ENCODE measurements around the gene NHLRC1.
"Not testable (repeated sequence)": the region's sequence is repeated elsewhere in the genome, so short reads cannot be mapped to it uniquely, and the experiment has no call there.

The NHLRC1 gene

DNA sequence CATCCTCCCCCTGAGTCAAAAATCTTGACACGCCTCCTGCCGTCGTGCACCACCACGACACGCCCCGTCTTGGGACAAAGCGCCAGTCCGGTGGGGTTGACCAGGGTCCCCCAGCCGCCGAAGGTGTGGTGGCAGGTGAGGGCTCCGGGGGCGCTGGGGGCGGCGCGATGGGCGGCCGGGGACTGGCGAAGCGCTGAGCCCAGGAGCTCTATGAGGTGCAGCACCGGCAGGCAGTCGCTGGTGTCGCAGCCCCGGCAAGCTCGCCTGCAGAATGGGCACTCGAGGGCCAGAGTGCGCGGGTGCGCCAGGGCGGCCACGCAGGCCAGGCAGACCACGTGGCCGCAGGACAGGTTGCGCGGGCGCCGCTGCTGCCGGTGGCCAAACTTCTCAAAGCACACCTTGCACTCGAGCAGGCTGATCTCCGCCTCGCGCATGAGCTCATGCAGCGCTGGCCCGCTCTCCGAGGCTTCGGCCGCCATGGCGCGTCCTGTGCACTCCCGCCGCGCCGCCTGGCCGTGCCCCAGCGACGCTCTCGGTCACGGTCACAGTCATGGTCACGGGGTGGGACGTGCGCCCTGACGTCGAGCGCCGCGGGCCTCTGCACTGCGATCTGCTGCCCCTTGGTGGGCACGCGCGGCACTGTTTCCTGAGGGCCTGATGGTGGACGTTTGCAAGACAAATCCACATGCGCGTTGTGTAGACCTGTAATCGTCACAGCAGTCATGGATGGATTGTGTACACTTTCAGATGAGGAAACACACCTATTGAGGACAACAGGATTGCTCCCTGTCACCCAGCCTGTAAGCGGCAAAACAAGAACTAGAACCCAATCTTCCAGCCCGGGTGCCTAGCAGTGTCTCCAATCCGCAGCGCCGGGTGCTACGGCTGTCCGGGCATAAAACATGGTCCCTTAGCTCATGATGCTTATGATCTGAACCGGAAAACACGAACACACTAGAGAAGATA, at the start of gene NHLRC1:
Gene NHLRC1 (minus strand): TSS at position 550 of the 966 bp plus-strand sequence. CDS start 71 bp downstream, at position 479.
- no peak for FAIRE-seq

DNA sequence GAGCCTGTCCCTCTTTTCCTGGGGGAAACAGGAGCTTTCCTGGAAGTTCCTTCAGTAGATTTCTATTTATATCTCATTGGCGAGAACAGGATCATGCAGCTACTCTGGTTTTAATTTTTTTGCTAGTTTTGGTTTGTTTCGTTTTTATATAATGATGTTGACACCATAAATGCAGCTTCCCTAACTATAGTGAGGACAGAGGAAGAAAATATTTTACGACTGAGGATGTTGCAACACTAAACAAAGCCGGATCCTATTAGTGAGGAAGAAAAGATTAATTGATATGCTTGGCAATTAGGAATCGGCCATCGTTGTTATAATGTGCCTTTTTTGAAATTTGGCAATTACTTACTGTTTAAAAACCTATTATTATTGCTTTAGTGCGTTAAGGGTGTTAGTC, 49.4 kb upstream of the NHLRC1 start:
- FAIRE-seq: no peak

DNA sequence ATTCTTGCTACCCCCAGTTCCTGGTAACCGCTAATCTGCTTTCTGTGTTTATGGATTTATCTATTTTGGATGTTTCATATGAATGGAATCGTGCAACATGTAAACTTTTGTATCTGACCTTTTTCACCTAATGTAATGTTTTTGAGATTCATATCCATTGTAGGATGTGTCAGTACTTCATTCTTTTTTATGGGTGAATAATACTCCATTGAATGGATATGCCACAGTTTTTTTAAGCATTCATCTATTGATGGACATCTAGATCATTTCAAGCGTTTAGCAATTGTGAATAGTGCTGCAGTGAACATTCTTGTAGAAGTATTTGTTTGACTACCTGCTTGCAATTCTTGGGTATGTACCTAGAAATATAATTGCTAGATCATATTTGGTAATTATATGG, 45.8 kb upstream of the NHLRC1 start:
- FAIRE-seq: no peak

DNA sequence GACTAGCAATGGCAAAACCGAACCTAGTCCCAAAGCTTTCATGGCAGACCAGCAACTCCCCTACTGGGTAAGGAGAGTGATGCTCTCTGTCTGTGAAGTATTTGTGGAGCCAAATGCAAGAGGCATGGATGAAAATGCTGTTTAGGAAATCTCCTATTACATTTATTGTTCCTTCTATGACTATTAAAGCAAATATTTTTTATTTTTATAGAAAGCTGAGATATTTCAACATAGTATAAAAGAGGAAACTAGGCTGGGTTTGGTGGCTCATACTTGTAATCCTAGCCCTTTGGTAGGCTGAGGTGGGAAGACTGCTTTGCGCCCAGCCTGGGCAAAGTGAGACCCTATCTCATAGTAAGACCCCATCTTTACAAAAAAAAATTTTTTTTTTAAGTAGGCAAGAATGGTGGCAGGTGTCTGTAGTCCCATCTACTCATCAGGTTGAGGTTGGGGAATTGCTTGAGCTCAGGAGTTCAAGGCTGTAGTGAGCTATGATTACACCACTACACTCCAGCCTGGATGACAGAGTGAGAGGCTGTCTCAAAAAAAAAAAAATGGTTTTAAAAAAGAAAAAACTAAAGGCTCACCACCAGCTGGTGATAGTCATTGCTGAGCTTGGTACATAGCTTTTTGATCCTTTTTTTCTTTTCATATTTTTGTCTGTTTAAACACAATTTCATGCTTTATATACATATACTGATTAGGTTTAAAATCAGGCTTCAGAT, 44.0 kb upstream of the NHLRC1 start:
- FAIRE-seq: no peak

DNA sequence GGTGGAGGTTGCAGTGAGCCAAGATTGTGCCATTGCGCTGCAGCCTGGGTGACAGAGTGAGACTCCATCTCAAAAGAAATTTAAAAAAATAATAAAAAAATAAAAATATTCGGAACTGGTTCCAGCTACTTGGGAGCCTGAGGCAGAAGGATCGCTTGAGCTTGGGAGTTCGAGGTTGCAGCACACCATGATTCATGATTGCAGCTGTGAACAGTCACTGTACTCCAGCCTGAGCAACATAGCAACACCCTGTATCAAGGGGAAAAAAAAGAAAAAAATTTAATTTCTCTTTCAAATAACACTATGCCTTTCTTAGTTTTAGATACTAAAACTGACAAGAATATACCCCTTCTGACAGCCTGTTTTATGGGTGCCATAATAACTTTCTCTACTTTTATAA, 43.3 kb upstream of the NHLRC1 start:
- FAIRE-seq: no peak

DNA sequence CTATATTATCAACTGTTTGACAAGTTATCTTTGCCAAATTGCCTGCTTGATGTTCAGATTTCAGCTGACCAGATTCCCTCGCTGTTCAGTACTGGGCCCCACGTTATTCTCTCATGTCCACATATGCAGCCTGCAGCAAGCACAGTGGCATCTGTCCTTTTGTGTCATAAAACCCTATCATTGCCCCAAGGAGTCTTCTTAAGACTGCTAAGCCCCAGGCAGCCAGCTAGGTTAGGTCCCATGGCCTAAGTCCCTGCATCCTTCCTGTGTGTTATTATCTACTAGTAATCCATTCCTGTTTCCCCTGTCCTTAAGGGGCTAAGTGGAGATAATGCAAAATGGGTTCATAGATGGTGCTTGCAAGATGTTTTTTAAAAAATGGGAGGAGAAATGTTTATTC, 39.9 kb upstream of the NHLRC1 start:
- no peak for FAIRE-seq

DNA sequence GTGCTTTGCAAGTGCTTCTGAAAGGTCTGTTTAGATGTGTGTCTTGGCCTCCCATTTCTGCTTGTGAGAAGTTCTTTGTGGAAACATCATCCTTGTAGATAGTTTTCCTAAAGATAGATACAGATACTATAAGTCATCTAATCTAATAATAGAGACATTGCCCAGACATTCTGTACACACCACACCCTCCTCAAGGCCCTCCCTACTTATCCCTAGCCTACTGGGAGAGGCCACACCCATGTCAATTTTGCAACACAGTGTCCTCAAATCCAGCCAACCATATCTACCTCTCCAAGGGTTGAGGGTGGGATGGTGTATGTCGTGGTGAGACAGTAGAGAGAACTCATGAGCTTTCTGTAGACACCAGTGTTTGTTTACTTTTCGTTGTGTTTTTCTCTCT, 39.0 kb upstream of the NHLRC1 start:
- FAIRE-seq: no peak

DNA sequence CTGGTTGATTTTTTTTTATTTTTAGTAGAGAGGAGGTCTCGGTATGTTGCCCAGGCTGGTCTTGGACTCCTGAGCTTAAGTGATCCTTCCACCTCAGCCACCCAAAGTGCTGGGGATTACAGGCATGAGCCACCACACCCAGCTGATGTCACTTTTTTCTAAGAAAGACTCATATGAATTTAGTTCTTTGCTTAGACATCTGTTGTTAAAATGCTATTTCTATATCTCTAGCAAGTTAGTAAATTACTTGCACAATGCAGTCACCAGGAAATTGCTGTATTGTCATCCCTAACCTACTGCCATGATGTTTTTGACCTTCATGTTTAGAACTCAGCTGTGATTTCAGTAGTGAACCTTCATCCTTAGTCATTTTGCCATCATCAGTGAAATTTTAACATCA, 38.4 kb upstream of the NHLRC1 start:
- no peak for FAIRE-seq

DNA sequence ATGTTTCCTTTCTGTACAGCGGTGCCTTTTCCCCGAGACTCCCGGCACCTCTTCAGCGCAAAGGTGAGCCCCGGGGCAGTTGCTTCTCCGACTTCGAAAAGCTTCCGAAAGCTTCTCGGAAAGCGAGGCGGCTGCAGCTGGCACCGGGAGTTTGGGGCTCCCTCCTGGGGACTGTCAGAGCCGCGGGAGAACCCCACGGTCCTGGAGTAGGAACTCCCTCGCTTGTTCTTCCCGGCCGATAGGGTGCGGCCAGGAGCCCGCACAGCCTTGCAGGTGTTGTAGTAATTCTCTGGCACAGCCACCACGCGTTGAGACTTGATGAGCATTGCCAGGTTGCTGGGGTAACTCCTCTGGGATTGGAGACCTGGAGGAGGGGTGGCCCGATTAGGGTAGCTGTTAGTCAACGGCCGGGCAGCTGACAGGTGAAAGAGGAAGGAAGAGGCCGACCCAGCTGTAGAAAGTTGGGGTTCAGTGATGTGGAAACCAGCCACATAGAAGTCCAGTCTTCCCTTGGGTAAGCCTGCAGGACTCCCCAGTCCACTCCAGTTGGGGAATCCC, 33.5 kb upstream of the NHLRC1 start:
- FAIRE-seq: no peak

DNA sequence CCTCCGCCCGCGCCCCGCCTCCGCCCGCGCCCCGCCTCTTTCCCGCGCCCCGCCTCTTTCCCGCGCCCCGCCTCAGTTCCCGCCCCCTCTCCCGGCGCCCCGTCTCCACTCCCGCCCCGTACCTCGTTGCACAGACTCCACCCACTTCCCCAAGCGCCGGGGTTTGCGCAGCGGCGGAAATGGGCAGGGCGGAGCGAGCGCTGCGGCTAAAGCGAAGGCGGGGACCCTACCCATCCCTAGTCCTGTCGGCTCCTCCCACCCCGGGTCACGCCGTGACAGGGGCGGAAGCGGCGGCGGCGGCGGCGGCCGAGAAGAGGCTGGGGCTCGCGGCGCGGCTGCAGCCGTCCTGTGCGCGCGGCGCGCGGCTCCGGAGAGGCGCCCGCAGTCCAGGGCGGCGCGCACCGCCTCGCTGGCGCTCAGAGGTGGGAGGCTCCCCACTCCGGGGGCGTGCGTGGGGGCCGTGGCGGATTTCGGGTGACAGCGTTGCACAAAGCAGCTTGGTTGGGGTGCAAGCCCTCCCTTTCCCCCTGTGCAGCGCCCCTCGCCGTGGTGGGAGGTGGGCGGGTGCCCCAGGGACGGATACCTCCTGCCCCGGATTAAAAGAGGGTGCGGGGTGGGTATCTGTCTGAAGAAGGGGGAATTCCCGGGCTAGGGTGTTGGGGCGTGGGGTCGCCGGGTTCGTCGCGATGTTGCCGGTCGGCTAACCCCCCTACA, 32.8 kb upstream of the NHLRC1 start, which contains the start of gene KDM1B:
Gene KDM1B (plus strand): TSS at position 273 of the 714 bp plus-strand sequence. CDS start 4,474 bp downstream, outside the sequence.
- FAIRE-seq: no peak

DNA sequence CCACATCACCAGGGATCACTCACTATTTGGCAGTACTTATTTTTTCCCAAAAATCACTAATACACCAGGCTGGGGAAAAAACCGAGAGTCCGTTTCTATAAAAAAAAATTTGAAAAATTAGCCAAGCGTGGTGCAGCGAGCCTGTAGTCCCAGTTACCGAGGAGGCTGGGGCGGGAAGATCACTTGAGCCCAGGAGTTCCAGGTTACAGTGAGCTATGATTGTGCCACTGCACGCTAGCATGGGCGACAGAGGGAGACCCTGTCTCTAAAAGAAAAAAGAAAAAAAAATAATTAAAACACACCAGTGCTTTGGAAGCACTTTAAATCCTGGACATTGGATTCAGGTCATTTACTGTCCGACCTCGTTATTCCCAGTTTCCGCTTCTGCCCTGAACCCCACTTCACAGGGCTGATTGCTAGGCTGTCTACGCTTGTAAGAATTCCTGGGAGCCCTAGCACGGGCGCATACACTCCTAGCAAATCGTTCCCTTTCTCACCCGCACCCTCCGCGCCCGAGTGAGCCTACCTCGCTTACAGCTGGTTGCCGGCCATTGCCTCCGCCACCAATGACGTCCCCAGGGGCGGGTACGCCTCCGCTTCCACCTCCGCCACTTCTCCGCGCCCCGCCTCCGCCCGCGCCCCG, 32.2 kb upstream of the NHLRC1 start, which contains the start of gene TPMT:
Gene TPMT (minus strand): TSS at position 571 of the 643 bp plus-strand sequence. CDS start 5,950 bp downstream, outside the sequence.
- no peak for FAIRE-seq

DNA sequence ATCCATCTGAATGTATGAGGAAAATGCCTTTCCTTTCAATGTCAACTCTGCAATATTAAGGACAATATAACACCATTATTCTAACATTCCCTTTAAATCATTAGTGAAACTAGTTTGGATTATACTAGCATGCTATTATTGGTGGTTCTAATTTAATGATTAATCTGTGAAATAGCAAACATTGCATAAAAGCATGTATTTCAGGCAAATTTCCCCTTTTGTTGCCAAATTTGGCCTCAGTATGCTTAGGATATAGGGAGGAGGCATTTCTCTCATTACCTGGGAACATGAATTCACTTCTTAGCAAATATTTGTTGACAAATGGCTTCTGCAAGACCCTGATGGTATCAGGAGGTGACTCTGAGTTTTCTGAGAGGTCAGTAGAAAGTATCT, 30.8 kb upstream of the NHLRC1 start:
- FAIRE-seq: no peak

DNA sequence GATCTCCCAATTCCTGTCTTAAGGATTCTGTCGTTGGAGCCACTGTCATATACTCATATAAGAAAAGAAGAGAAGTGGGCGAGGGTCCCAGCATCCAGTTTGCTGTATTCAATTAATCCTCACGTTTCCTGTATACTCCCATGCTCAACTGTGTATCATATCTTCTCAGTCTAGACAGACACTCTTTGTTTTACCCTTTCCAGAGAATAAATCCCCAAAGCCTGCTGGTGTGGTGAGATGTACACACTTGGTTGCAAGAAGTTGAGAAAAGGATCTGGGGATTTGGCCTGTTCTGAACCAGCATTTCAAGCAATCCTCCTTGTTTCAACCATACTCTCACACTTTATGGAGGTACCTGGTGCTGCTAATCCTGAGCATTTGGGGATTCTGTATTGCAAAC, 29.3 kb upstream of the NHLRC1 start:
- FAIRE-seq: no peak

DNA sequence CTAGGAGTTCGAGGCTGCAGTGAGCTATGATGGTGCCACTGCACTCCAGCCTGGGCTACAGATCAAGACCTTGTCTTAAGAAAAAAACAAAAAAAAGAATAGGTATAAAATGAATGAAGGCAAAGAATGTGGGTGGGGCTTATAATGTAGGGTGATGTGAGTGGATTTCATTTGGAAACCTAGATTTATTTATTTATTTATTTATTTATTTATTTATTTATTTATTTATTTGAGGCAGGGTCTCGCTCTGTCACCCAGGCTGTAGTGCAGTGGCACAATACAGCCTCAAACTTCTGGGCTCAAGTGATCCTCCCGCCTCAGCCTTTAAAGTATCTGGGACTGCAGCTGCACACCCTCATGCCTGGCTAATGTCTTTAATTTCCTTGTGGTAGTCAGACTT, 28.9 kb upstream of the NHLRC1 start:
- FAIRE-seq: not testable (repeated sequence)

DNA sequence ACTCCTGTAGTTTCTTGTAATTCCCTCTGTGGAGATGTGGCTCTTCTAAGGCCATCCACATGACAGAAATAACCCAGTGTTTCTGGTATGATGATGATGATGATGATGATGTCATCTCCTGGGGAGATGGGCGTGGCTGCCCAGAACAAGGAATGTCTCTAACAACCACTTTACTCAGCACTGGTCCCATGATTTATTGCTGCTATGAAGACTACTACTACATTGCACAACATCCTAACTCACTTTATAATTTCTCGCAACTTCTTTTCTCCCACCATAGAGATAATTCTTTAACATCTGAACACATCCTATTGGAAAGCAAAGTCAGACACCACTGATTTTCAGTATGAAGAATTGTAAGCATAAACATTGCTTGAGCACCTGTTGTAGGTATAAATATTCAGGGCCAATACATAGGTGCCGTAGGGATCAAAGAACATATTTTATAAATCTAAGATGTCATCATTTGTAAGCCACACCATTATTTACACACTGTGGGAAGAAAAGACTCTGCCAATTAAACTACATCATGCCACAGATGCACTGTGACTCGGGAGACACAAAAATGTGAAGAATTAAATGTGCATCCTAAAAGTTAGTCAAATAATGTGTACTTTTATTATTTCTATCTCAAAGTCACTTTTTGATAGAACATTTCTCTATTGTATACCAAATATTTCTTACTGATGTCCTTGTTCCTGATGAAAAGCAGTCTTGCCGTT, 26.0 kb upstream of the NHLRC1 start:
- no peak for FAIRE-seq

DNA sequence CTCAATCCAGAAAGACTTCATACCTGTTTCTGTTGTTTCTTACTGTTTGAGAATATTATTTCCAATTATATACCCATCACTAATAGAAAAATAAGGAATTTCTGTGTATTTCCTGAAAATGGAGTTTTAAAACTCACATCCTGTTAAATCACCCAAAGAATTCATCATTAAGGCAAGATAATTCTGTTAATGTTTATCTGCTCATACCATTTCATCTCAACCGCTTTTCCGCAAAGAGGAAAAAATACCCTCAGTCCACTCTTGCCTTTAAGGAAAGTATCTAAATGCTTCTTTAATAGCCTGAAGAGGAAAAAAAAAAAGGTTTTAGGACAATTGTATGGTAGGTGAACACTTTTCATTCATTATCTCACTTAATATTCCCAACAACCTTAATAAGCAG, 25.1 kb upstream of the NHLRC1 start:
- FAIRE-seq: no peak

DNA sequence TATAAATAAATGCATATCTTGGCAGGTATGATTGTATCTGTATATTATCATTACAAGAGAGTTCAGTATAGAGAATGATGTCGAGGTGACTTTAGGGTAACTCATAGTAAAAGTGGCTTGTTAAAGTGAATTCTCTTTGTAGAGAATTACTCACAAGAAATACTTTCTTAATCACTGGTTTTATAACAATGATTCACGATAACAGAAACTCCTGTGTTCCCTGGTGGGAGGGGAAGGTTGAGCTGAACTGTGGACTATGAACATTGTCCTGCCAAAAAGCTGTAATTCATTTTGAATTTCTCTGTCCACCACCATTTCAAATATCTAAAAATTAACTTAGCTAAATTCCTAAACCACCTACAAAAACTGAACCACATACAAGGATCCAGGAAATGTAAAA, 24.7 kb upstream of the NHLRC1 start:
- FAIRE-seq: no peak

DNA sequence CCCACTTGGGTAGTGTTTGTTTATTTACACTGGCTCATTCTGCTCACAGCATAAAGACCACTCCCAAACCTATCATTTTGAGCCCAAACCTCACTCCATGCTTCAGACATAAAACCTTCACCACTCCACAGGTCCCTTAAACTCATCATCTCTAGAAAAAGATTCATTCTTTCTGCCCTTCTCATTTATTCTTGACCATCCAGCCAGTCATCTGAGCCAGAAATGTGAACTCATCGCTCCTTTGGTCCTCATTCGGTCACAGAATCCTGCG, 20.0 kb upstream of the NHLRC1 start:
- FAIRE-seq: no peak

DNA sequence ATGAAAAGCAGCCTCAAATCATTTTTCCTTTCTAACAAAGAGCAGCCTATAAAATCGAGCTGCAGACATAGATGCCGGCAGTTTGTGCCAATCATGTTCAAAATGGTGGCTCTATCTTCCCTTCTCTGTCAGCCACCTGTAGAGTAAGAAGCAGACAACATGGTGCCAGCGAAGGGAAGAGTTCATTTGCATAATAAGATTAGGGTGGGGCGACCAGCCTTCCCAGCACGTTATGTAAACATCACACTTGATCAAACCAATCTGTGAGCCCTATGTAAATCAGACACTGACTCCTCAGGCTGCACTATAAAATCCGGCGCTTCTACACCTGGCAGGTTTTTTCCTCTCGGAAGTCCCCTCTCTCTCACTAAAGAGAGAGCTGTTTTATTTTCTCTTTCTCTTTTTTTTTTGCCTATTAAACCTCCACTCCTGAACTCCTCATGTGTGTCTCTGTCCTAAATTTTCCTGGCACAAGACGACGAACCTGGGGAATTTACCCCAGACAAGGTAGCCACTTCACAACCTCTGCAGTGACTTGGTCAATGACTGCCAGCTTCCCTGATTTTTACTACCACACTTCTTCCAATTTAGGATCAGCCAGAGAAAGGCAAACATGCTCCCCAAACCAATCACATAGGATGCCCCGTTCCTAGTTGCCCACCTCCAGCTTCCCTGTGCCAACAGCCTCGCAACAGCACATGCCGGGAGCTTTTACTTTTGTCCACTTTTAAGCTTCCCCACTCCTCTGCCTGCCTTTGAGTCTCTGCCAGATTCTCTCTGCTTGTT, 19.5 kb upstream of the NHLRC1 start:
- no peak for FAIRE-seq

DNA sequence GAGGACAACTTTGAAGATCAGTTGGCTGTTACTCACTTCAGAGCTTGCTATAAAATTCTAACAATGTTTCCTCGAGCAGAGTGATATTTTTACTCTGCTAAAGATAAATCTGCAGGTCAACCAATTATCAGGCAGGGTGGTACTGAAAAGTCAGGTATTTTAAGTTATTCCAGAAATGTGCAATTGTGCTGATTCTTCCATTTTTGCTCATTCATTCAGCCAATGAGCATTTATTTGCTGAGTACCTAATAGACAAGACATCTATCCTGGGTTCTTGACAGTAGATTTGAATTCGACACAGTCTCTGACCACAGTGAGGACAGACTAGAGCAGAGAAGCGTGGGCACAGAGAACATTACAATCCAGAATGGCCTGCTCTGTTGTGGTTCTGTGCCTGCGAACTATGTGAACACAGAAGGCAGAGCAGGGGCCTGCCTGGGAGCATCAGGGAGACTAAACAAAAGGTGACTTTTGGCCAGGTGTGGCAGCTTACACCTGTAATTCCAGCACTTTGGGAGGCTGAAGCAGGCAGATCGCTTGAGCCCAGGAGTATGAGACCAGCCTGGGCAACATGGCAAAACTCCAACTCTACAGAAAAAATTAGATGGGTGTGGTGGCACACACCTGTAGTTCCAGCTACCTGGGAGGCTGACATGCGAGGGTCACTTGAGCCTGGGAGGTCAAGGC, 17.6 kb upstream of the NHLRC1 start:
- FAIRE-seq: no peak

Data from colon (tissue), 2 donors.